Lung microvascular endothelial cell (primary cell): ENCODE data around the gene PEAR1. TPM values are rescaled to one million over a fixed set of nuclear protein-coding genes. Genes with fewer than 3 reads are reported as not detected.

ENCODE experiments used
- DNase-seq, 2 donors: peaks; one replicate each; pipeline versions ENCODE4 v3.0.0 to v3.0.0-alpha.2; 2010; ENCODE audit warnings: low read depth in 2 of 2
- total RNA-seq: library from RNA; depleted of rRNA; stranded (reverse); fragments of >200 nt; gene quantifications from 2 replicates; pipeline ENCODE4 v1.2.1, GENCODE V29; 2014

PEAR1 gene
- total RNA-seq, 1 donor from 2014 or later, result 16.3 TPM

GRCh38 chr1:156920233-156921052 is 26.9 kb downstream of the PEAR1 start, which contains the start of gene LRRC71:
LRRC71 (plus strand) TSS chr1:156920632; CDS start chr1:156920804, 172 bp downstream.
- DNase-seq, result peak; percentile 81 to 85

DNA sequence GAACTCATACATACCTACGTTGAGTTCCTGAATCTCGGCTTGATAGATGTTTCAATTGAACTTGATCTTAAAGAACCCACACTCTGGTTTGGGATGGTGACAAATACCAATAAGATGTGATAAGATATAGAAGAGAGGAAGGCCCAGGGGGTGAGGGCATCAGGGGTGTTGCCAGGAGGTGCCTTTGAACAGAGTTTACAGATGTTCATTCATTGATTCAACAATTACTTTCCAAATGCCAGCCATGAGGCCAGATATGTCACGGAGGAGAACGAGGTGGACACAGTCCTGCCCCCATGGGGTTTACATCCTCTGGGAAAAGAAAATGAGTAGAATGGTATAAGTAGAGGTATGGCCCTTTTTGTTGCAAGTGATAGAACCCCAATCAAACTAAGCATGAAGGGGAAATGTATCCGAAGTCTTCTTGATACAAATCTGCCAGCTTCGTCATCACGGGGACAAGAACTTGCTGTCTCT is 27.6 kb downstream of the PEAR1 start:
- DNase-seq, result no peak

- no peak for DNase-seq
Observed at GRCh38 chr1:156922986-156923669, 29.6 kb downstream of the PEAR1 start.

DNA sequence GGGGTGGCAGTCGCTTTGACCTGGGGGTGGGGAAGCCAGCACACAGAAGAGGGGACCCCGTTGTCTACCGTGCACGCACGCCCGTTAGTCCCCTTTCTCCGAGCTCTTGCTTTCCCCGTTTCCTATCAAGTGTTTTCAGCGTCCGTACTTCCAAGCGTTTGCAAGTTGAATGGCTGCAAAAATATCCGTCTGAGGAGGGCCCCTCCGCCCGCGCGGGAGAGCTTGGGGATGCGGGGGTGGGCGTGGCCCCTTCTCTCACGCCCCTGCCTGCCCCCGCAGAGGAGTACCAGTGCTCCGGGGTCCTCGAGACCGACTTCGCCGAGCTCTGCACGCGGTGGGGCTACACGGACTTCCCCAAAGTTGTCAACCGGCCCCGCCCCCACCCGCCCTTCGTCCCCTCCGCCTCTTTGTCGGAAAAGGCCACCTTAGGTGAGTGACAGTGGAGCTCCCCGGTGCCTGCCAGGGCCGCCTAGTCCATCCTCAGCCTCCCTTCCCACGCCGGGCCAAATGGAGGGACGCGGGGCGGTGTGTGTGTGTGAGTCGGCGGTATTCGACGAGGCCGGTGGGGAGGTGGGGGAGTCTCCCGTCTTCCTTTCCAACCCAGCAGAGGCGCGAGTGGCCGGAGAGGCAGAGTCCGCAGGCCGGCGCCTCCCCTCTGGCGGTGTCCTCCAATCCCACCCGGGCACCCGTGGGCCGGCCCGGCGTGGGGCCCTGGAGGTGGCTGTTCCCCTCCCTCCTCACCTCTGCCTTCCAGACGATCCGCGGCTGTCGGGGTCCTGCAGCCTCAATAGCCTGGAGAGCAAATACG is 30.4 kb downstream of the PEAR1 start:
- DNase-seq, result no peak

DNA sequence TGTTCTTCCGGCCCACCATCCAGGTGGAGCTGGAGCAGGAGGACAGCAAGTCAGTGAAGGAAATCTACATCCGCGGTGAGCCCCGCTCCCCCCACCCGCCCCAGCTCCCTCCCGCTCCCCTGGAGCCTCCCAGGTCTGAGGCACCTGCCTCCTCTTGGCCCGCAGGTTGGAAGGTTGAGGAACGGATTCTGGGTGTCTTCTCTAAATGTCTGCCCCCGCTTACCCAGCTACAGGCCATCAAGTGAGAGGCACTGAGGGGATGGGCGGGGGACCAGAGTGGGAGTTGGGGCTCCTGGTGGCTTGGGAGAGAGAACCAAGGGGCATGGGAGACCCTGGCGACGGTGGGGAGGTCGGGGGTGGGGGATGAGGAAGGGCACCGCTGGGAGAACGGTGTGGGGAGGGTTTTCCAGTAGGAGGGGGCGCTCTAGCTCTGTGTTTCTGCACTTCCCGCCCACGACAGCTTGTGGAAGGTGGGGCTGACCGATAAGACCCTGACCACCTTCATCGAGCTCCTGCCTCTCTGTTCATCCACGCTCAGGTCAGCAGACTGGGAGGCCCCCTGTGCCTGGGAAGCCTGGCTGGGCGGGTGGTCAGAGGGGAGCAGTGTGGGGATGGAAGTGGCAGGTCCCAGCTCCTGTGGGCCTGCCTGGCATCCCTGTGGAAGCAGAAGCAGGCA is 31.1 kb downstream of the PEAR1 start:
- DNase-seq, result no peak

- no peak for DNase-seq
Observed at GRCh38 chr1:156925154-156926010, 31.9 kb downstream of the PEAR1 start.

DNA sequence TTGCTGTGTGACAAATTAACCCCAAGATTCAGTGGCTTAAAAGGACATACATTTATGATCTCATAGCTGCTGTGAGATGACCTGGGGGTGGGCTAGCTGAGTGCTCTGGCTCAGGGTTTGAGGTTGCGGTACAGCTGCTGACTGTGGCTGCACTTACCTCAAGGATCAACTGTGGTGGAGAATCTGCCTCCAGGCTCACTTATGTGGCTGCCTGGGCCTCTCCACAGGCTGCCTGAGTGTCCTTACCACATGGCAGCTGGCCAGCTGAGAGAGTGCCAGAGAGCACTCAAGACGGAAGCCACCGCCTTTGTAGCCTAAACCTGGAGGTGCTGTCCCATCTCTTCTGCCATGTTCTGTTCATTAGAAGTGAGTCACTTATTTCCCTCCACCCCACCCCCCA is 32.7 kb downstream of the PEAR1 start:
- peak in 1 of 2 donors; percentile 57 for DNase-seq

DNA sequence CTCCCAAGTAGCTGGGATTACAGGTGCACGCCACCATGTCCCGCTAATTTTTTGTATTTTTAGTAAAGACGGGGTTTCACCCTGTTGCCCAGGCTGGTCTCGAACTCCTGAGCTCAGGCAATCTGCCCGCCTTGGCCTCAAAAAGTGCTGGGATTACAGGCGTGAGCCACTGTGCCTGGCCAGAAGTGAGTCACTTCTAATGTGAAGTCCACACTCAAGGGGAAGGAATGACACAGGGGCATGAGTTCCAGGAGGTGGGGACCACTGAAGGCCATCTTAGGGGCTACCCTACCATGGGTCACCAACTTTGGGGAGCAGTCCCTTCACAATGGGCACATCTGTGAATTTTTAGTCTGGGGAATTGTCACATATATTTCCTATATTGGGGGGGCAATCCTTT is 33.2 kb downstream of the PEAR1 start:
- DNase-seq, result peak in 1 of 2 donors; percentile 24

- peak; percentile 82 for DNase-seq
Observed at GRCh38 chr1:156927215-156928042, 33.9 kb downstream of the PEAR1 start.

GRCh38 chr1:156928043-156928602 is 34.6 kb downstream of the PEAR1 start:
- DNase-seq, result no peak

- DNase-seq, result no peak
Observed at GRCh38 chr1:156929596-156930238, 36.2 kb downstream of the PEAR1 start.

DNA sequence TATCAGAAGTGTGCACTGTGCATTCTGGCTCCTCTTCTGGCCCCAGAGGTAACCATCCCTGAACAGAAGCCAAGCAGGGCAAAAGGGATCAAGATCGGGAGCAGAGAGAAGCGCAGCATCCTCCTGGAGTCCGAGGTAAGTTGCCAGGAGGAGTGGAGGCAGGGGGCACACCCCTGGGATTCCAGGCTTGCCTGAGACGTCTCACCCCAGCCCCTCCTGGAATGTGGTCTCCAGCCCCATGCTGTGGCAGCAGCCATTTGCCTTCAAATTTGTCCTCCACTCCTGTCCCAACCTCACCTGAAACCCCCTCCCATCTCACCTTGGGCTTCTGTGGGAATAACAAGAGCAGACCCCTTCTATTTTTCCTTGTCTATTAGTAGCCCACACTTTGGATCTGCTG is 37.0 kb downstream of the PEAR1 start:
- no peak for DNase-seq

DNA sequence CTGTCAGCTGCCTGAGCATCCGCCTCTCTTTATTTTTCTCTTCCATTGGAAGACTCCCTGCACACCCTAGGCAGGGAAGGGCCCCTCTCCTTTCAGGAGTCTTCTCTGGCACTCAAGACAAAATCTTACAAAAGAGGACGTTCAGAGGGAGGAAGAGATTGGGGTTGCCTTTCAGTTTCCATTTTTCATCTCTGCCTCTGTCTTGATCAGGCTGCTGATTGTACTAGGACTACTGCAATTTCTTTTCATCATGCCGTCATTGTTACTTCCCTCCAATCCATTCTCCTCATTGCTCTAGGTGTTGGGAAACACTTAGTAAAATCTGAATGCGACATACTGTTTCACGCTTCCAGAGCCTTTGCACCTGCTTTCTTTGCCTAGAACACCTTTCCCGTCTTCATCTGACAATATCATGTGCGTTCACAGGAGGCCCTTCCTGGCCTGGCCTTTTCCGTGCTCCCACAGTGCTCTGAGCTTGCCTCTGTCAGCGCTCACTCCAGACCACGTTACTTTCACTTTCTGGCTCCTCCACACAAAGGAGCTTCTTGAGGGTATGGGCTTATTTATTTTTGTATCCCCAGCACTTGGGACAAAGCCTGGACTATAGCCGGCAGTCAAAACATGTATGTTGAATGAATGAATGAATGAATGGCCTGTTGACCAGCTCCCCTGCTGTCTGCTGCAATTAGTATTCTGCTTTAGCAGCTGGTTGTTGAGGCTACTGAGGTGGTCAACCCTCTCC is 37.9 kb downstream of the PEAR1 start:
- peak; percentile 22 to 62 for DNase-seq

DNA sequence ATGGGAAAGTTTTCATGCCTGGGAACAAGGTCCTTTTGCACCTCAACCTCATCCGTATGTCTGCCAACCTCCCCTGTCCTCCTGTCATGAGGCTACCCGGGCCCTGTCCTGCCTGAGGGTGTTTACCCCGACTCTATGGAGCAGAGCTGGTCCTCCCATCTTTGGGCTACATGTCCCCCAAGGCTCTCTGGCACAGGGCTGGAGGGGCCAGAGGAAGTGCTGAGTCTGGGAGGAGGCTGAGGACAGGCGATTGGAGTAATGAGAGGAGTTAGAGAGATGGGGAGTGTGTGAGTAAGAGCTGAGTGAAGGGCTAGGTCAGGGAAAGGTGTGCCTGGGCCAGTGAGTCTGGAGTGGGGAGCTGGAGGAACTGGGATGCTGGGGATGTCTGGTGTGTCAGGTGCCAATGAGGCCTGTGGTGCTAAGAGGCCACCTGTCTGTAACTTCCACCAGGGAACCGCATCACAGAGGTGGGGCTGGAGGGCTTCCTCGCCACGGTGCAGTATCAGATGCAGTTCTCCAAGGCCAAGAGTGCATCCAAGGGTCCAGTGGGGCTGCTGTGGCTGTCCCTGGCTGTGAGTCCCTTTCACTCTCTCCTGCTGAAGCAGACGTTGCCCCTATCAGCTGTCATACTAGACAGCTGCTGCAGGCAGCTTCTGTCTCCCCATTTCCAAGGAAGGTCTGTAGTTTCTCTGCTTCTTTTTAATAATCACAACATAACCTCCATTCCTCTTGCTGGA is 38.6 kb downstream of the PEAR1 start:
- no peak for DNase-seq

DNA sequence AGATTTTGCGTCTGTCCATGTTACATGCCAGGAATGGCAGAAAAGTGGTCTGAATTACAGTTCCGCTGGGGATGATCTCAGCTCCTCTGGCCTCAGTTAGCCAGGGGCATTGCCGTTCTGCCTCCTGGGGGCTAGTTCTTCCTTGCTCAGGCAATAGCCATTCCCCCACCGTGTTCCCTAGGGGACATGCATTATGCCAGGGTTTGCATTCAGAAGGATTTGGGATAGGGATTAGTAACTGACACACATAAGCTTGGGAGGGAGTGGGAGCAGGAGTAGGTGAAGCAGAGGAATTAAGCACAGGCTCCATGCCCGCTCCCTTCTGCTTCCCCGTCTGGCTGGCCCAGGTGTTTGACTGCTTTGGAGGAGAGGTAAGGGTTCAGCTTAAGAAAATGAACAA is 39.6 kb downstream of the PEAR1 start:
- DNase-seq, result no peak

DNA sequence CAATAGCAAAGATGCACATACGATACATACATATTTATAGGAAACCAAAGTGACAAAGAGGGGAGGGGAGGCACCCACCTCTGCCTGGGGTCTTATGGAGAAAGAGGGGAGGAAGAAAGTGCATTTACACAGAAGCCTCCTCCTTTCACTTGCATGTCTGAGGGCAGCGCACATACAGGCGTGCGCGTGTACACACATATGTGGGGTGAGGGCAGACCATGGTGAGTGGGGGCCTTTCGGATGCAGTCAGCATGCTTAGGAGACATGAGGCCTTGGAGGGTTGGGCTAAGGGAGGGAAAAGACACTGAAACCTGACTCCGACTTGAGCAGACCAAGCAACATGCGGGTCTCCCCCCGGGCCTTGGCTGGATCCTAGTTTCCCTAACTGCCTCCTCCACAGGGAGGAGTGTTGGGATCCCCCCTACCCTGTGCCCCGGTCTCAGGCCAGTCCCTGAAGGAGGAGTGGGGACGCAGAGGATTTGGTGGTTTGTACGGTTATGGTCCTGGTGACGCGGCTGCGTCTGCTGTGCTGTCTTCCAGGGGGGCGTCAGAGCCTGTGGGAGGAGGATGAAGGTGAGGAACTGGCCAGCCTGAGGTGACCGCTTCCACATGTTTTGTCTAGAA is 42.1 kb downstream of the PEAR1 start:
- no peak for DNase-seq

DNA sequence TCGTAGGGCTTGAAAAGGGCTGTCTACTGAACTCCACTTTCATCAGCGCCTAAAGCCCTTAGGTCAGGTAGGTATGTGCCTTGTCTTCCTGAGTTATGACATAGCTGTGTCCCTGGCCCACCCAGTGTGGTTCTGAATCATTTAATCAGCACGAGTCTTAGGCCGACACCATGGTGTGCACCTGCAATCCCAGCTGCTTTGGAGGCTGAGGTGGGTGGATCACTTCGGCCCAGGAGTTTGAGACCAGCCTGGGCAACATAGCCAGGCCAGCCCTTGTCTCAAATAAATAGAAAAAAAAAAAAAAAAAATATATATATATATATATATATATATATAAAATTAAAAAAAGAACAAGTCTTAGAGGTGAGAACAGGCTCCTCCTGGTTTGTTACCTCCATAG is 42.7 kb downstream of the PEAR1 start:
- DNase-seq, result no peak
